Measurements from ENCODE around the gene NOD1.
"Not testable (repeated sequence)": the region's sequence is repeated elsewhere in the genome, so short reads cannot be mapped to it uniquely, and the experiment has no call there.

The NOD1 gene

GRCh38 chr7:30447466-30447865 is 31.1 kb downstream of the NOD1 start:
- DNase-seq = no peak

DNA sequence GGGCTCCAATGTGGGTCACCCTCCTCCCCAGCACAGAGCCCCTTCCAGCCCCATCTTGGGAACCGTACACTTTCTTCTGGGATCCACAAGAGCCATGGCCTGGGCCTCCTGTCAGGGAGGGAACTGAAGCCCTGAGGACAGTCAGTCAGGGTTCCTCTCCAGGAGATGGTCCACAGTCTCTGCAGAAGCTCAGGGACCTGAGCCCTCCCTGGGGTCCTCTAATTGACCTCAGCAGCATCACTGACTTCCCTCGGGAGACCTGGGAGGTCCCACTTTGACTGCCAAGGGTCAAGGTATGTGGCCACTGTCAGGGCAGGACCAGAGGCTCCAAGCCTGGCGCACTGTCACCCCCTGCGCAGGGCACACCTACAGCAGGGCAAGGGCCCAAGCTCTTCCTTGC is 32.3 kb downstream of the NOD1 start:
- no peak for DNase-seq

- peak; percentile 59 for DNase-seq
Measured at GRCh38 chr7:30445770-30446169, 32.8 kb downstream of the NOD1 start.

- DNase-seq = no peak
Measured at GRCh38 chr7:30437823-30438574, 40.6 kb downstream of the NOD1 start.

- DNase-seq = no peak
Measured at GRCh38 chr7:30436518-30436917, 42.1 kb downstream of the NOD1 start.

DNA sequence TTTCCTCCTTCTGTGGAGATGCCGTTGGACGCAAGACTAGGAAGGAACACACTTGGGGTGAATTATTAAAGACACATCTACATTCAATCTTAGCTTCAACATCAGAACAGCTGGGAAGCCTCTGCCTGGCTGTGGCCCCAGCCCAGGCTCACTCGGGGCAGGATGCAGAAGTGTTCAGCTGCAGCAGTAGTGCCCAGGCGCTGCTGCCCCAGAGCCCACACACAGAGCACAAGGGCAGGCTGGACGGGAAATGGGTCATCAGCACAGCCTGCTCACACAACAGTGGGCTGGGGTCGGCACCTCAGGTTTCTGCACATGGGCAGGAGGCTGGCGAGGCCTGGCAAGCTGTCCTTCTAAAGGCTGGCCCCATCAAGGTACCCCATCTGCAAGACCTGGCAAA is 42.5 kb downstream of the NOD1 start:
- no peak for DNase-seq

- peak; percentile 35 for DNase-seq
Measured at GRCh38 chr7:30434140-30434799, 44.3 kb downstream of the NOD1 start.

- DNase-seq = no peak
Measured at GRCh38 chr7:30433506-30433905, 45.1 kb downstream of the NOD1 start.

DNA sequence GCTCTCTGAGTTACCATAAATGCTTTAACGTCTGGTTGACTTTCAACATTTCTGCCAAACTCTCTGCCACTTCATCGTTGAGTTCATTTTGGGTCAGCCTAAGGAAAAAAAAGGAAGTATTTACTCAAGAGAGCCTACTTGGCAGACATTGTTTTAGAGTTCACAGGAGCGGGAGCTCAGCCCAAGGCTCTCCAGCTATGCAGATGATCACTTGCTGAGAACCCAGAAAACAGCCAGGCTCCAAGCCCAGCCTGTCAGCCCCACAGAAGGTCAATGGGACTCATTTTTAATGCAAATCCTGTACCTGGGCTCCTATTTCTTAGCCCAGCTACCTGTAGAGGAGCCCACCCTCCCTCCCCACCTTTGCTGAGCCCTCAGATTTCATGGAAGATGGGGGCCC is 45.5 kb downstream of the NOD1 start:
- no peak for DNase-seq

GRCh38 chr7:30430777-30431176 is 47.8 kb downstream of the NOD1 start:
- no peak for DNase-seq

GRCh38 chr7:30430276-30430675 is 48.3 kb downstream of the NOD1 start:
- DNase-seq = peak; percentile 25

DNA sequence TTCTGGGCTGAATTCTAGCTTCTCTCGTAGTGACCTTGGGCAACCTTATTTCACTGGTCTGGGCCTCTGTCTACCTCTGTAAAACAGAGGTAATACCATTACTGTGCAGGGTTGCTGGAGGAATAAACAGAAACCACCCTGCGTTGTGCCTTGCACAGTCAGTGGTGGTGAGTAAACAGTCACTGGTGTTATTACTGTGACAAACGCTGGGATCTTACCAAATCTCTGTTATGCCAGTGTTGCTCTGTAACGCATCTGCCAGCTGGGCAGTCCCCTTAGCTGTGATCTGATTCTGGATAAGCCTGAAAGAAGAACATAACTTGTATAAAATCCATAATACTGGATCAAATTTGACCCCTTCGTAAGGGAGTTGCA is 49.4 kb downstream of the NOD1 start:
- no peak for DNase-seq

- no peak for DNase-seq
Measured at GRCh38 chr7:30428246-30429155, 50.1 kb downstream of the NOD1 start.

- DNase-seq = no peak
Measured at GRCh38 chr7:30427296-30428070, 51.1 kb downstream of the NOD1 start.

DNA sequence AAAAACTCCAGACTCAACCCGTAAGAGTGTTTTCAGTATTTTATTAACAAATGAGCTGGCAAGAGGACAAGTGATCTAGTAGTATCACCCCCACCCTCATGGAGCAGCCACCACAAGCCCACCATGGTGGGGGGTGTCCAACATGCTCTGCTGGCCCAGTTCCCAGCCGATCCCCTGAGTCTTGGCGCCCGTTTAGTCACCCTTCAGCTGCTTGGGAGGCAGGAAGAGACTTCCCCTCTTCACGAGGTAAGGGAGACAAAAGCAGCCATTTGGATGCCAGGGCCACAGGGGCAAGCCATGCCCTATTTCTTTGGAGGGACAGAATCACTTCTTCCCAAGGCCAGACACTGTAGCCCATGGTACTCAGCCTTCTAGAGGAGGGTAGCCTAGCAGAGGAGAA is 54.1 kb downstream of the NOD1 start:
- no peak for DNase-seq

GRCh38 chr7:30423788-30424505 is 54.6 kb downstream of the NOD1 start:
- no peak for DNase-seq

GRCh38 chr7:30422922-30423321 is 55.7 kb downstream of the NOD1 start:
- DNase-seq = no peak

- DNase-seq = no peak
Measured at GRCh38 chr7:30421647-30422196, 56.9 kb downstream of the NOD1 start.

DNA sequence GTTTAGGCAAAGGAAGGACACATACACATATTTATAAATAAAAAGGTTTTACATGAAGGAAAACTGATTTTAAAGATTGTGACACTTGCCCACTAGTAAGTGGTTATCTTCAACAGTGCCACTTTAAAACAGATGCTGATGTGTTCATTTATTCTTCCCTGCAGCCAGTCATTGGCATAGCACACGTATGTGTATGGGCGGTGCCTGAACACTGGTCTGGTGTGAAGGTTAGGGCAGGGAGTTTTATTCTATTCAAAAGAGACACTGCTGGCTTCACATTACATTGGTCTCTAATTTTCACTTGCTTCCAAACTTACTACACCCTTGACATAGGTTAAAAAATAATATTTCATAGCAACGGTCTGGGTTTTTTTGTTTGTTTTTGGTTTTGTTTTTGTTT is 57.9 kb downstream of the NOD1 start:
- peak; percentile 15 for DNase-seq

GRCh38 chr7:30420080-30420479 is 58.5 kb downstream of the NOD1 start:
- not testable (repeated sequence) for DNase-seq

DNA sequence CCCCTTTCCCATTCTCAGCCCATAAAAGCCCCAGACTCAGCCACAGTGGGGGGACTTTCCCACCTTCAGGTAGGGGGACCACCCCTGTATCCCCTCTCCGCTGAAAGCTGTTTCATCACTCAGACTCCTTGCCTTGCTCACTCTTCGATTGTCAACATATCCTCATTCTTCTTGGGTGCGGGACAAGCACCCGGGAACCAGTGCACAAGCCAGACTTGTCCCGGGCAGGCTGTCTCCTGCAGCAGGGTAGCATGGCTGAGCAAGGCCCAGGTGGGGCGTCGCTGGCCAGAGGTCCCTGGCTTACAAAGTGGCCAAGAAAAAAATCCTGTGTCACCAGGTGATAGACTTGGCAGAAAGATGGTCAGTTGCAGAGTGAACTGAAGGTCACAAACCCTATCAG is 64.7 kb downstream of the NOD1 start:
- DNase-seq = no peak
